GM10847 (cell line): ENCODE data around the gene ADK.

Source experiments
- POLR2A ChIP-seq: IDR thresholded peaks from 2 replicates; pipeline ENCODE4 v1.6.1; 2011; ENCODE audit not compliant: insufficient read length; ENCODE audit errors: extremely low read depth

Gene ADK

GRCh38 chr10:74150990-74151878, at the start of gene ADK:
Gene ADK (plus strand): TSS chr10:74151221. CDS start chr10:74151279, 58 bp downstream.
- peak; percentile 70 for TF ChIP-seq POLR2A

GRCh38 chr10:74103560-74104258, 47.3 kb upstream of the ADK start:
- no peak for TF ChIP-seq POLR2A

- TF ChIP-seq POLR2A, result no peak
Measured at GRCh38 chr10:74104480-74104879, 46.5 kb upstream of the ADK start.

- TF ChIP-seq POLR2A, result no peak
Measured at GRCh38 chr10:74104996-74105395, 46.0 kb upstream of the ADK start.

- TF ChIP-seq POLR2A, result no peak
Measured at GRCh38 chr10:74107391-74107790, 43.6 kb upstream of the ADK start.

- no peak for TF ChIP-seq POLR2A
Measured at GRCh38 chr10:74109452-74109851, 41.6 kb upstream of the ADK start.

- no peak for TF ChIP-seq POLR2A
Measured at GRCh38 chr10:74110120-74110519, 40.9 kb upstream of the ADK start.

GRCh38 chr10:74111799-74112198, 39.2 kb upstream of the ADK start:
- no peak for TF ChIP-seq POLR2A

- TF ChIP-seq POLR2A, result no peak
Measured at GRCh38 chr10:74113546-74113945, 37.5 kb upstream of the ADK start.

- no peak for TF ChIP-seq POLR2A
Measured at GRCh38 chr10:74114041-74114448, 37.0 kb upstream of the ADK start.

- TF ChIP-seq POLR2A, result no peak
Measured at GRCh38 chr10:74117738-74118137, 33.3 kb upstream of the ADK start.

GRCh38 chr10:74118804-74119203, 32.2 kb upstream of the ADK start:
- TF ChIP-seq POLR2A, result no peak

- TF ChIP-seq POLR2A, result no peak
Measured at GRCh38 chr10:74120911-74121310, 30.1 kb upstream of the ADK start.

- no peak for TF ChIP-seq POLR2A
Measured at GRCh38 chr10:74121368-74121767, 29.7 kb upstream of the ADK start.

GRCh38 chr10:74122060-74122459, 29.0 kb upstream of the ADK start:
- TF ChIP-seq POLR2A, result no peak

- no peak for TF ChIP-seq POLR2A
Measured at GRCh38 chr10:74123081-74123480, 27.9 kb upstream of the ADK start.
